ENCODE data around the gene SHANK1.

SHANK1 gene

GRCh38 chr19:50725911-50726230 is 6.3 kb upstream of the SHANK1 start:
- no peak overlapping the region for H3K4me3 ChIP-seq (replicated peaks; ENCODE audit: insufficient read depth, low read length)
- H3K27ac ChIP-seq (replicated peaks) = no peak overlapping the region
- no peak for DNase-seq (ENCODE audit: low read depth in 1 of 2, low spot score in 1 of 2)
- no peak for TF ChIP-seq GABPA (IDR thresholded peaks at IDR 0.05; ENCODE audit: low read depth)
- TF ChIP-seq REST (IDR thresholded peaks at IDR 0.05; ENCODE audit: insufficient replicate concordance, low read depth) = no peak
- TF ChIP-seq CTCF (IDR thresholded peaks at IDR 0.05; ENCODE audit: insufficient read depth, low read length) = no peak
- TF ChIP-seq SPI1 (IDR thresholded peaks at IDR 0.05; ENCODE audit: borderline replicate concordance, low read depth) = no peak
- TF ChIP-seq POLR2AphosphoS5 (IDR thresholded peaks at IDR 0.05; ENCODE audit: low read depth) = no peak
- peaks cover 25% of the 10 kb centered on the region for H3K27me3 ChIP-seq (ENCODE audit: insufficient read depth, poor library complexity, severe bottlenecking)

- H3K4me3 ChIP-seq (replicated peaks; ENCODE audit: insufficient read depth, low read length) = peak overlapping the region; percentile 51
- no peak for DNase-seq (ENCODE audit: low read depth in 1 of 2, low spot score in 1 of 2)
- TF ChIP-seq GABPA (IDR thresholded peaks at IDR 0.05; ENCODE audit: low read depth) (no peak), CTCF (IDR thresholded peaks at IDR 0.05; ENCODE audit: insufficient read depth, low read length) (no peak), REST (IDR thresholded peaks at IDR 0.05; ENCODE audit: insufficient replicate concordance, low read depth) (no peak), SPI1 (IDR thresholded peaks at IDR 0.05; ENCODE audit: borderline replicate concordance, low read depth) (no peak), POLR2AphosphoS5 (IDR thresholded peaks at IDR 0.05; ENCODE audit: low read depth) (no peak; the same call in 1 of the 2 replicates)
- H3K27me3 ChIP-seq (ENCODE audit: insufficient read depth, poor library complexity, severe bottlenecking) = peaks cover 29% of the 10 kb centered on the region
- H3K27ac ChIP-seq (replicated peaks) = no peak overlapping the region
Measured at GRCh38 chr19:50725218-50725910, 5.8 kb upstream of the SHANK1 start.

GRCh38 chr19:50724522-50725217 is 5.1 kb upstream of the SHANK1 start:
- Histone ChIP-seq H3K27me3 (ENCODE audit: insufficient read depth, poor library complexity, severe bottlenecking) (peaks cover 29% of the 10 kb centered on the region), H3K27ac (replicated peaks) (peak overlapping the region; percentile 73), H3K4me3 (replicated peaks; ENCODE audit: insufficient read depth, low read length) (peak overlapping the region; percentile 68)
- DNase-seq (ENCODE audit: low read depth in 1 of 2, low spot score in 1 of 2) = peak; percentile 90 to 96
- TF ChIP-seq GABPA (IDR thresholded peaks at IDR 0.05; ENCODE audit: low read depth) = no peak
- peak; percentile 41 for TF ChIP-seq CTCF (IDR thresholded peaks at IDR 0.05; ENCODE audit: insufficient read depth, low read length)
- peak; percentile 19 for TF ChIP-seq REST (IDR thresholded peaks at IDR 0.05; ENCODE audit: insufficient replicate concordance, low read depth)
- TF ChIP-seq SPI1 (IDR thresholded peaks at IDR 0.05; ENCODE audit: borderline replicate concordance, low read depth) = no peak
- TF ChIP-seq POLR2AphosphoS5 (IDR thresholded peaks at IDR 0.05; ENCODE audit: low read depth) = peak; percentile 58

All from HL-60 (cell line).